HepG2 (cell line): ENCODE measurements around the gene RANBP17. TPM values are rescaled to one million over a fixed set of nuclear protein-coding genes. Genes with fewer than 3 reads are reported as not detected.

Experiments
- ATAC-seq: fragments of 200-7000 bp; cut with Tn5 transposase; 3 replicates; pipeline ENCODE4 v1.9.1; 2020; ENCODE audit warnings: mild to moderate bottlenecking, moderate library complexity
- BruUV-seq: library from RNA; stranded (reverse); fragments of 400-500 nt; replicated peaks from 2 replicates; lab custom pipeline; 2021; lab: Mats Ljungman, UMichigan
- CTCF ChIA-PET: fragments of 300-600 bp; formaldehyde crosslinking; extraction: SDS; loops from one replicate; lab custom pipeline; 2021; ENCODE audit warnings: low total read pairs, inconsistent platforms, low intra/inter-chr PET ratio; lab: Yijun Ruan, JAX
- POLR2A ChIA-PET: fragments of 350-600 bp; sonication (Branson Sonifier 250); formaldehyde crosslinking; loops from one replicate; lab custom pipeline; 2020; ENCODE audit warnings: antibody characterized with exemption, inconsistent platforms; lab: Yijun Ruan, JAX
- DNase-seq: peaks from one replicate; pipeline ENCODE4 v3.0.0-alpha.2; 2015; ENCODE audit warnings: low spot score
- FAIRE-seq: peaks from 3 replicates; lab custom pipeline; 2011; peaks lifted over from hg19 to GRCh38; lab: Jason Lieb, UNC
- H2AFZ ChIP-seq: one replicate; pipeline ENCODE4 v1.6.1; 2011; ENCODE audit warnings: low read length, inconsistent platforms
- H3K27ac ChIP-seq: fragments of 300-600 bp; 3 replicates; pipeline ENCODE4 v1.8.0; 2011; ENCODE audit warnings: mixed run types, mild to moderate bottlenecking, mixed read lengths, low read length, inconsistent platforms; ENCODE audit not compliant: insufficient read depth; ENCODE audit errors: extremely low read length
- H3K27me3 ChIP-seq, 2 experiments: fragments of 200-600 bp in 1 of 2; 2 replicates in 1 of 2; 3 replicates in 1 of 2; pipeline versions ENCODE4 v1.6.0 to v1.8.0; 2011; ENCODE audit warnings: low read length in 2 of 2, mild to moderate bottlenecking in 2 of 2, moderate library complexity in 2 of 2, inconsistent platforms in 1 of 2; ENCODE audit not compliant: insufficient read depth in 2 of 2, control insufficient read depth in 1 of 2
- H3K36me3 ChIP-seq, 2 experiments: fragments of 200-600 bp in 1 of 2; replicated peaks in 1 of 2; 2 replicates in 1 of 2; 3 replicates in 1 of 2; pipeline versions ENCODE4 v1.5.1 to v1.8.0; 2011; ENCODE audit warnings: low read length in 2 of 2, inconsistent platforms in 1 of 2; ENCODE audit not compliant: insufficient read depth in 2 of 2, control insufficient read depth in 1 of 2
- H3K4me1 ChIP-seq: 2 replicates; pipeline ENCODE4 v1.5.1; 2012; ENCODE audit warnings: low read length, inconsistent platforms; ENCODE audit not compliant: insufficient read depth
- H3K4me2 ChIP-seq: 2 replicates; pipeline ENCODE4 v1.6.0; 2011; ENCODE audit warnings: low read depth, low read length, inconsistent platforms
- H3K4me3 ChIP-seq, 3 experiments: fragments of 200-600 bp in 1 of 3; sonication (generic), shearing (Covaris generic) in 1 of 3; replicated peaks in 1 of 3; 2 replicates each; pipeline ENCODE4 v1.5.1; 2011 to 2016; ENCODE audit warnings: low read length in 3 of 3, inconsistent platforms in 2 of 3, low read depth in 2 of 3, mild to moderate bottlenecking in 2 of 3, control low read depth in 1 of 3, mixed read lengths in 1 of 3; ENCODE audit not compliant: insufficient read depth in 1 of 3
- H3K79me2 ChIP-seq: one replicate; pipeline ENCODE4 v1.6.1; 2011; ENCODE audit warnings: low read length, inconsistent platforms; ENCODE audit not compliant: insufficient read depth
- H3K9ac ChIP-seq: 2 replicates; pipeline ENCODE4 v1.6.0; 2011; ENCODE audit warnings: mild to moderate bottlenecking, low read depth, low read length, inconsistent platforms; ENCODE audit not compliant: insufficient read depth
- H3K9me3 ChIP-seq: 2 replicates; pipeline ENCODE4 v1.5.1; 2012; ENCODE audit warnings: mild to moderate bottlenecking, low read length
- H4K20me1 ChIP-seq: 2 replicates; pipeline ENCODE4 v1.6.0; 2011; ENCODE audit warnings: inconsistent platforms, mild to moderate bottlenecking, low read length, moderate library complexity; ENCODE audit not compliant: insufficient read depth
- AGO1 ChIP-seq: fragments of 200-400 bp; formaldehyde crosslinking; IDR thresholded peaks from 2 replicates; pipeline ENCODE4 v1.6.1; 2017; ENCODE audit warnings: mild to moderate bottlenecking, low read depth, low read length, moderate library complexity; ENCODE audit not compliant: poor library complexity, severe bottlenecking
- ATAD3A ChIP-seq: sonication (generic); formaldehyde crosslinking; IDR thresholded peaks from 2 replicates; pipeline ENCODE4 v1.4.0; 2020; ENCODE audit warnings: missing genetic modification reagents
- EZH2 ChIP-seq: conservative IDR thresholded peaks from 2 replicates; pipeline ENCODE4 v1.6.1; 2012; ENCODE audit warnings: mild to moderate bottlenecking, low read depth, low read length, moderate library complexity
- SMAD1 ChIP-seq: sonication (generic); formaldehyde crosslinking; IDR thresholded peaks from 2 replicates; pipeline ENCODE4 v1.4.0; 2020; ENCODE audit warnings: missing genetic modification reagents, low read depth, mild to moderate bottlenecking, borderline replicate concordance
- SOX6 ChIP-seq, 2 experiments: fragments of 450-650 bp in 1 of 2; sonication (generic) in 1 of 2; formaldehyde crosslinking in 1 of 2; IDR thresholded peaks; 2 replicates each; pipeline versions ENCODE4 v1.4.0 to v1.6.1; 2017 to 2020; ENCODE audit warnings: antibody characterized with exemption in 1 of 2, mild to moderate bottlenecking in 1 of 2, missing genetic modification reagents in 1 of 2
- ZFP82 ChIP-seq: sonication (generic); formaldehyde crosslinking; IDR thresholded peaks from 2 replicates; pipeline ENCODE4 v1.5.1; 2020; ENCODE audit warnings: mild to moderate bottlenecking, missing genetic modification reagents, borderline replicate concordance
- ZKSCAN1 ChIP-seq: fragments of 150-350 bp; IDR thresholded peaks from 2 replicates; pipeline ENCODE4 v1.6.1; 2014; ENCODE audit warnings: low read length
- ZNF18 ChIP-seq: sonication (generic); formaldehyde crosslinking; IDR thresholded peaks from 2 replicates; pipeline ENCODE4 v1.8.0; 2022; ENCODE audit warnings: mild to moderate bottlenecking, missing genetic modification reagents; ENCODE audit not compliant: insufficient replicate concordance
- ZNF292 ChIP-seq: sonication (generic); formaldehyde crosslinking; IDR thresholded peaks from 2 replicates; pipeline ENCODE4 v1.8.1; 2022; ENCODE audit warnings: mild to moderate bottlenecking, low read depth, missing genetic modification reagents, borderline replicate concordance
- ZNF720 ChIP-seq: sonication (generic); formaldehyde crosslinking; IDR thresholded peaks from 2 replicates; pipeline ENCODE4 v1.4.0; 2020; ENCODE audit warnings: missing genetic modification reagents
- ZNF777 ChIP-seq: sonication (generic); formaldehyde crosslinking; IDR thresholded peaks from 2 replicates; pipeline ENCODE4 v1.4.0; 2020; ENCODE audit warnings: missing genetic modification reagents
- whole genome bisulfite sequencing: methylation state at CpG from one replicate; pipeline ENCODE4 v1.1.6; 2017; ENCODE audit warnings: low lambda C conversion rate; 5-methylcytosine and 5-hydroxymethylcytosine counted together
- in situ Hi-C: cut with HindIII; loops from 2 replicates; pipeline ENCODE4 v1.10.0; 2017; ENCODE audit warnings: low pct_unique_long_range_greater_than_20kb; ENCODE audit not compliant: extremely low pct_ligation_motif_present
- intact Hi-C: fragments of 100-400 bp; cut with micrococcal nuclease; formaldehyde crosslinking; loops from one replicate; pipeline ENCODE4 v1.10.0; 2022; ENCODE audit not compliant: unreplicated experiment
- polyA plus RNA-seq, 8 experiments: library from polyadenylated mRNA; depleted of rRNA in 3 of 8; stranded (reverse) in 7 of 8; unstranded in 1 of 8; fragments of >200 nt; fragmentation: Illumina TruSeq in 4 of 8; extraction: Trizol in 4 of 8; gene quantifications; 2 replicates each; pipeline versions ENCODE4 v1.2.1 to v1.2.3, GENCODE V29; 2011 to 2016; ENCODE audit warnings: low read depth in 4 of 8, missing spikeins in 1 of 8, mixed read lengths in 1 of 8; ENCODE audit not compliant: insufficient read depth in 1 of 8
- total RNA-seq, 5 experiments: library from RNA; depleted of rRNA; stranded (reverse); fragments of >200 nt; fragmentation: Illumina TruSeq; extraction: Trizol; gene quantifications; 2 replicates each; pipeline ENCODE4 v1.2.3, GENCODE V29; 2016; ENCODE audit warnings: low read depth in 1 of 5
- TF ChIP-seq, protein P1 (sequence below): sonication (generic); formaldehyde crosslinking; IDR thresholded peaks from 2 replicates; pipeline ENCODE4 v1.4.0; 2020; ENCODE audit warnings: missing genetic modification reagents, borderline replicate concordance
- TF ChIP-seq, protein P2 (sequence below): sonication (generic); formaldehyde crosslinking; IDR thresholded peaks from 2 replicates; pipeline ENCODE4 v1.8.0; 2022; ENCODE audit warnings: low read depth, missing genetic modification reagents
- TF ChIP-seq, protein P3 (sequence below): sonication (generic); formaldehyde crosslinking; IDR thresholded peaks from 2 replicates; pipeline ENCODE4 v1.8.1; 2023; ENCODE audit warnings: mild to moderate bottlenecking, inconsistent platforms, moderate library complexity, missing genetic modification reagents, borderline replicate concordance

Gene RANBP17
- total and polyA plus RNA-seq, 2 of the 13 experiments (the other 11 are each of a cell fraction or from before 2014, with no cell fraction given): not detected

DNA sequence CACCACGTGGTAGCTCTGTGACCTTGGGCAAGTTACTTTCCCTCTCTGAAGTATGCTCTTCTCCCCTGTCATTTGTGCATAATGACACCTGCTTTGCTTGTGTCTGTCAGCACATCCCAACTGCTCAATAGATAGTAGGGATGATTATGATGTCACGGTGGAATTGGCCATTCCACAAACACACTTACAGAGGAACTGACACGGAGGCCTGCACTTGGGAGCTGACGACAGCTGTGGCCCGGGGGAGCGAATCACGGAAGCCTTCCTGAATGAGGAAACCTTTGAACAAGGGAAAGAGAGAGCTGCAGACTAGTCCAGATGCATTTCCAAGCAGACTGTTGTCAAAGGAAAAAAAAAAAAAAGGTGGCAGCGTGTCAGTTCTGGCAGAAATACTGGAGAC is 468.2 kb downstream of the RANBP17 start (continued):
- TF ChIP-seq, protein P1, sequence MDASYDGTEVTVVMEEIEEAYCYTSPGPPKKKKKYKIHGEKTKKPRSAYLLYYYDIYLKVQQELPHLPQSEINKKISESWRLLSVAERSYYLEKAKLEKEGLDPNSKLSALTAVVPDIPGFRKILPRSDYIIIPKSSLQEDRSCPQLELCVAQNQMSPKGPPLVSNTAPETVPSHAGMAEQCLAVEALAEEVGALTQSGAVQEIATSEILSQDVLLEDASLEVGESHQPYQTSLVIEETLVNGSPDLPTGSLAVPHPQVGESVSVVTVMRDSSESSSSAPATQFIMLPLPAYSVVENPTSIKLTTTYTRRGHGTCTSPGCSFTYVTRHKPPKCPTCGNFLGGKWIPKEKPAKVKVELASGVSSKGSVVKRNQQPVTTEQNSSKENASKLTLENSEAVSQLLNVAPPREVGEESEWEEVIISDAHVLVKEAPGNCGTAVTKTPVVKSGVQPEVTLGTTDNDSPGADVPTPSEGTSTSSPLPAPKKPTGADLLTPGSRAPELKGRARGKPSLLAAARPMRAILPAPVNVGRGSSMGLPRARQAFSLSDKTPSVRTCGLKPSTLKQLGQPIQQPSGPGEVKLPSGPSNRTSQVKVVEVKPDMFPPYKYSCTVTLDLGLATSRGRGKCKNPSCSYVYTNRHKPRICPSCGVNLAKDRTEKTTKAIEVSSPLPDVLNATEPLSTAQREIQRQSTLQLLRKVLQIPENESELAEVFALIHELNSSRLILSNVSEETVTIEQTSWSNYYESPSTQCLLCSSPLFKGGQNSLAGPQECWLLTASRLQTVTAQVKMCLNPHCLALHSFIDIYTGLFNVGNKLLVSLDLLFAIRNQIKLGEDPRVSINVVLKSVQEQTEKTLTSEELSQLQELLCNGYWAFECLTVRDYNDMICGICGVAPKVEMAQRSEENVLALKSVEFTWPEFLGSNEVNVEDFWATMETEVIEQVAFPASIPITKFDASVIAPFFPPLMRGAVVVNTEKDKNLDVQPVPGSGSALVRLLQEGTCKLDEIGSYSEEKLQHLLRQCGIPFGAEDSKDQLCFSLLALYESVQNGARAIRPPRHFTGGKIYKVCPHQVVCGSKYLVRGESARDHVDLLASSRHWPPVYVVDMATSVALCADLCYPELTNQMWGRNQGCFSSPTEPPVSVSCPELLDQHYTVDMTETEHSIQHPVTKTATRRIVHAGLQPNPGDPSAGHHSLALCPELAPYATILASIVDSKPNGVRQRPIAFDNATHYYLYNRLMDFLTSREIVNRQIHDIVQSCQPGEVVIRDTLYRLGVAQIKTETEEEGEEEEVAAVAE (CRISPR knock-in tag): no peak
- no peak for TF ChIP-seq ZNF18 (CRISPR knock-in tag)
- no peak for TF ChIP-seq ZFP82 (CRISPR knock-in tag)

DNA sequence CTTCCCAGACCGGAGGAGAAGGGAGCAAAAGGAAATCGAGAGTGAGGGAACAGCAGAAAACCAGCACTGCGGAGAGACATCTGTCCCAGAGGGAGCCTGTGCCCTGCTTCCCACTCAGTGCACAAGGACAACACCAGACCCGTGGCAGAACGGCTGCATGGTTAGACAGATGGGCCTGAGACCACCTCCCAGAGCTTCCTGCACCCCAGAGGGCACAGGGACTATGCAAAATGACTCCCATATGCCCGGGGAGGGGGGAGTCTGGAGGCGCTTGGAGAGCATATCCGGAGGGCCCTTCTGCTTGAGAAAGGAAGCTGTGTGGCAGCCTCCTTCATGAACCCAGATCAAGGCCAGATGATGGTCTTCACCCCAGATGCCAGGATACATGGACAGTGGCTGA is 473.8 kb downstream of the RANBP17 start:
- FAIRE-seq (no peak), DNase-seq (no peak), ATAC-seq (no peak)
- Histone ChIP-seq H3K27me3 (peaks cover 2 to 28% of the 10 kb centered on the region in 2 experiments; a peak in 4 of 5 replicates), H4K20me1 (no peaks in the 10 kb centered on the region), H3K9ac (no peak overlapping the region), H3K79me2 (no peaks in the 10 kb centered on the region), H3K4me1 (no peaks in the 10 kb centered on the region), H3K9me3 (no peaks in the 10 kb centered on the region), H3K36me3 (no peaks in the 10 kb centered on the region), H3K27ac (no peak overlapping the region), H2AFZ (no peak overlapping the region), H3K4me2 (no peak overlapping the region), H3K4me3 (no peak overlapping the region)
- WGBS: 5% methylated on average over 7 of the region's 8 CpGs
- POLR2A ChIA-PET: no interaction called here
- in situ Hi-C loops (loop anchor here (5.0 kb wide), 1 partner anchor 128 kb away; no protein-coding TSS in a partner anchor), intact Hi-C loops (no loop called here)
- CTCF ChIA-PET: no interaction called here
- no TSS peak for BruUV-seq
- TF ChIP-seq, protein P2, sequence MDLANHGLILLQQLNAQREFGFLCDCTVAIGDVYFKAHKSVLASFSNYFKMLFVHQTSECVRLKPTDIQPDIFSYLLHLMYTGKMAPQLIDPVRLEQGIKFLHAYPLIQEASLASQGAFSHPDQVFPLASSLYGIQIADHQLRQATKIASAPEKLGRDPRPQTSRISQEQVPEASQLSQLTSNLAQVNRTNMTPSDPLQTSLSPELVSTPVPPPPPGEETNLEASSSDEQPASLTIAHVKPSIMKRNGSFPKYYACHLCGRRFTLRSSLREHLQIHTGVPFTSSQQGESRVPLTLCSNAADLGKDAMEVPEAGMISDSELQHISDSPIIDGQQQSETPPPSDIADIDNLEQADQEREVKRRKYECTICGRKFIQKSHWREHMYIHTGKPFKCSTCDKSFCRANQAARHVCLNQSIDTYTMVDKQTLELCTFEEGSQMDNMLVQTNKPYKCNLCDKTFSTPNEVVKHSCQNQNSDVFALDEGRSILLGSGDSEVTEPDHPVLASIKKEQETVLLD (CRISPR knock-in tag): no peak
- TF ChIP-seq EZH2 (no peak), SOX6 (IDR thresholded peaks at IDR 0.05) (no peak), SOX6 (CRISPR knock-in tag; IDR thresholded peaks at IDR 0.05) (no peak), ATAD3A (CRISPR knock-in tag) (no peak), ZNF292 (CRISPR knock-in tag) (no peak), SMAD1 (CRISPR knock-in tag) (no peak), ZNF777 (CRISPR knock-in tag) (no peak), ZKSCAN1 (no peak), ZNF720 (CRISPR knock-in tag) (no peak), AGO1 (no peak)
- TF ChIP-seq, protein P3, sequence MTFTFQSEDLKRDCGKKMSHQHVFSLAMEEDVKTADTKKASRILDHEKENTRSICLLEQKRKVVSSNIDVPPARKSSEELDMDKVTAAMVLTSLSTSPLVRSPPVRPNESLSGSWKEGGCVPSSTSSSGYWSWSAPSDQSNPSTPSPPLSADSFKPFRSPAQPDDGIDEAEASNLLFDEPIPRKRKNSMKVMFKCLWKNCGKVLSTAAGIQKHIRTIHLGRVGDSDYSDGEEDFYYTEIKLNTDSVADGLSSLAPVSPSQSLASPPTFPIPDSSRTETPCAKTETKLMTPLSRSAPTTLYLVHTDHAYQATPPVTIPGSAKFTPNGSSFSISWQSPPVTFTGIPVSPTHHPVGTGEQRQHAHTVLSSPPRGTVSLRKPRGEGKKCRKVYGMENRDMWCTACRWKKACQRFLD (CRISPR knock-in tag): no peak
